GM23338 (cell line): ENCODE results near the gene PACSIN1. TPM values are rescaled to one million over a fixed set of nuclear protein-coding genes. Genes with fewer than 3 reads are reported as not detected.
A peak's percentile ranks its signal among the peaks of the same experiment; 100 is the strongest.

Experiments used
- ATAC-seq: fragments of 200-7000 bp; cut with Tn5 transposase; 3 replicates; pipeline ENCODE4 v1.9.1; 2020
- DNase-seq: peaks from one replicate; pipeline ENCODE4 v3.0.0-alpha.2; 2015; ENCODE audit warnings: low spot score
- H2AFZ ChIP-seq: fragments of 200-600 bp; sonication (generic); 2 replicates; pipeline ENCODE4 v1.8.0; 2016; ENCODE audit warnings: antibody characterized with exemption, mild to moderate bottlenecking, moderate library complexity
- H3F3A ChIP-seq: fragments of 200-600 bp; sonication (generic); replicated peaks from 2 replicates; pipeline ENCODE4 v1.8.0; 2017; ENCODE audit warnings: antibody characterized with exemption, mixed run types, low read depth
- H3K27ac ChIP-seq: fragments of 200-600 bp; sonication (generic); 2 replicates; pipeline ENCODE4 v1.6.1; 2016; ENCODE audit warnings: low read depth
- H3K27me3 ChIP-seq: fragments of 200-600 bp; sonication (generic); 2 replicates; pipeline ENCODE4 v1.8.0; 2016; ENCODE audit warnings: mild to moderate bottlenecking, mixed run types, moderate library complexity; ENCODE audit not compliant: insufficient read depth
- H3K36me3 ChIP-seq: fragments of 200-600 bp; sonication (generic); 2 replicates; pipeline ENCODE4 v1.8.0; 2016; ENCODE audit warnings: mild to moderate bottlenecking; ENCODE audit not compliant: insufficient read depth
- H3K4me1 ChIP-seq: fragments of 200-600 bp; sonication (generic); 2 replicates; pipeline ENCODE4 v1.8.0; 2016; ENCODE audit warnings: mild to moderate bottlenecking, moderate library complexity; ENCODE audit not compliant: insufficient read depth
- H3K4me2 ChIP-seq: fragments of 200-600 bp; sonication (generic); 2 replicates; pipeline ENCODE4 v1.7.1; 2017; ENCODE audit warnings: mixed run types
- H3K4me3 ChIP-seq: fragments of 200-600 bp; sonication (generic); 2 replicates; pipeline ENCODE4 v1.6.1; 2016; ENCODE audit warnings: mixed run types
- H3K79me2 ChIP-seq: fragments of 200-600 bp; sonication (generic); replicated peaks from 2 replicates; pipeline ENCODE4 v1.8.0; 2017; ENCODE audit warnings: mild to moderate bottlenecking; ENCODE audit not compliant: insufficient read depth
- H3K9me2 ChIP-seq: fragments of 200-600 bp; sonication (generic); 2 replicates; pipeline ENCODE4 v1.8.0; 2017; ENCODE audit not compliant: insufficient read depth
- H4K20me1 ChIP-seq: fragments of 200-600 bp; sonication (generic); replicated peaks from 2 replicates; pipeline ENCODE4 v1.8.0; 2017; ENCODE audit warnings: mild to moderate bottlenecking; ENCODE audit not compliant: insufficient read depth
- H3K27ac Mint-ChIP-seq: 2 replicates; pipeline ENCODE4 v1.8.0; 2020; ENCODE audit warnings: inconsistent platforms, mild to moderate bottlenecking, moderate library complexity, mixed read lengths
- H3K27me3 Mint-ChIP-seq: 3 replicates; pipeline ENCODE4 v1.8.0; 2022; ENCODE audit warnings: low read depth, mild to moderate bottlenecking, moderate library complexity, mixed read lengths, inconsistent platforms; ENCODE audit not compliant: insufficient read depth, poor library complexity
- H3K36me3 Mint-ChIP-seq: 3 replicates; pipeline ENCODE4 v1.8.0; 2021; ENCODE audit warnings: low read depth, mild to moderate bottlenecking, inconsistent platforms, moderate library complexity, mixed read lengths
- H3K4me1 Mint-ChIP-seq: 3 replicates; pipeline ENCODE4 v1.8.0; 2020; ENCODE audit warnings: mild to moderate bottlenecking, inconsistent platforms, mixed read lengths
- H3K4me3 Mint-ChIP-seq: 3 replicates; pipeline ENCODE4 v1.8.0; 2021; ENCODE audit warnings: moderate library complexity, mild to moderate bottlenecking, inconsistent platforms, mixed read lengths
- H3K9me3 Mint-ChIP-seq: 3 replicates; pipeline ENCODE4 v1.8.0; 2020; ENCODE audit warnings: moderate library complexity, mild to moderate bottlenecking, inconsistent platforms, mixed read lengths
- CREB1 ChIP-seq: fragments of 250-450 bp; sonication (Bioruptor Pico); IDR thresholded peaks from 2 replicates; pipeline ENCODE4 v1.5.0; 2020; ENCODE audit warnings: low read depth, mild to moderate bottlenecking, moderate library complexity
- ETS1 ChIP-seq: IDR thresholded peaks from 2 replicates; pipeline ENCODE4 v1.6.1; 2016; ENCODE audit warnings: antibody characterized with exemption
- EZH2 ChIP-seq: fragments of 200-600 bp; sonication (generic); IDR thresholded peaks from one replicate; pipeline ENCODE4 v1.8.0; 2017; ENCODE audit warnings: antibody characterized with exemption, mild to moderate bottlenecking, low read depth; ENCODE audit not compliant: unreplicated experiment
- EZH2phosphoT487 ChIP-seq: fragments of 200-600 bp; sonication (generic); IDR thresholded peaks from one replicate; pipeline ENCODE4 v1.8.1; 2018; ENCODE audit warnings: antibody characterized with exemption; ENCODE audit not compliant: unreplicated experiment
- JUNB ChIP-seq: IDR thresholded peaks from one replicate; pipeline ENCODE4 v1.6.1; 2016; ENCODE audit warnings: antibody characterized with exemption; ENCODE audit not compliant: unreplicated experiment
- NANOG ChIP-seq: IDR thresholded peaks from 2 replicates; pipeline ENCODE4 v1.6.1; 2016; ENCODE audit warnings: antibody characterized with exemption, borderline replicate concordance
- POLR2AphosphoS5 ChIP-seq: IDR thresholded peaks from 2 replicates; pipeline ENCODE4 v1.6.1; 2016; ENCODE audit warnings: antibody characterized with exemption, low read depth
- STAT1 ChIP-seq: IDR thresholded peaks from one replicate; pipeline ENCODE4 v1.6.1; 2016; ENCODE audit warnings: antibody characterized with exemption; ENCODE audit not compliant: unreplicated experiment
- ZNF114 ChIP-seq: fragments of 250-450 bp; sonication (Bioruptor Pico); IDR thresholded peaks from 2 replicates; pipeline ENCODE4 v1.5.0; 2020; ENCODE audit warnings: mild to moderate bottlenecking, moderate library complexity
- ZNF331 ChIP-seq: fragments of 250-450 bp; sonication (Bioruptor Pico); IDR thresholded peaks from 2 replicates; pipeline ENCODE4 v1.5.0; 2020; ENCODE audit warnings: low read depth, mild to moderate bottlenecking, moderate library complexity
- ZNF462 ChIP-seq: fragments of 250-450 bp; sonication (Bioruptor Pico); IDR thresholded peaks from 2 replicates; pipeline ENCODE4 v1.5.0; 2020; ENCODE audit warnings: mild to moderate bottlenecking, moderate library complexity
- polyA plus RNA-seq: library from polyadenylated mRNA; unstranded; fragments of >200 nt; fragmentation: Nextera tagmentation; extraction: Ambion mirVana; gene quantifications from 2 replicates; pipeline ENCODE4 v1.2.1, GENCODE V29; 2016
- total RNA-seq: library from RNA; depleted of rRNA; stranded (reverse); fragments of >200 nt; shearing (Covaris generic); gene quantifications from 2 replicates; pipeline ENCODE4 v1.2.3, GENCODE V29; 2014
- TF ChIP-seq, protein P1 (sequence below): IDR thresholded peaks from one replicate; pipeline ENCODE4 v1.6.1; 2018; ENCODE audit warnings: antibody characterized with exemption; ENCODE audit not compliant: unreplicated experiment
- TF ChIP-seq, protein P2 (sequence below), 2 experiments: fragments of 200-600 bp in 1 of 2; sonication (generic) in 1 of 2; conservative IDR thresholded peaks; 2 replicates each; pipeline versions ENCODE4 v1.5.1 to v1.6.1; 2016 to 2017; ENCODE audit warnings: antibody characterized with exemption in 2 of 2, low read depth in 2 of 2, mild to moderate bottlenecking in 2 of 2, moderate library complexity in 1 of 2

The PACSIN1 gene
- total and polyA plus RNA-seq, 2 experiments from 2014 or later: 5.2 to 8.7 TPM

GRCh38 chr6:34526992-34527728, 61.3 kb downstream of the PACSIN1 start:
- no peaks in the 10 kb centered on the region for H3K36me3 ChIP-seq
- peaks cover 15% of the 10 kb centered on the region for H3K4me1 ChIP-seq
- H3F3A ChIP-seq: no peaks in the 10 kb centered on the region
- H3K79me2 ChIP-seq: no peaks in the 10 kb centered on the region
- no peak overlapping the region; the same call in 1 of the 2 replicates for H3K27ac Mint-ChIP-seq
- H3K4me1 Mint-ChIP-seq: peaks cover 22% of the 10 kb centered on the region
- TF ChIP-seq ZNF462 (CRISPR knock-in tag) (no peak), JUNB (no peak), EZH2phosphoT487 (no peak), ZNF331 (CRISPR knock-in tag) (no peak), STAT1 (no peak), POLR2AphosphoS5 (peak; percentile 68), NANOG (no peak), CREB1 (peak; percentile 69), ZNF114 (CRISPR knock-in tag) (no peak), ETS1 (no peak), EZH2 (no peak)
- TF ChIP-seq, protein P1, sequence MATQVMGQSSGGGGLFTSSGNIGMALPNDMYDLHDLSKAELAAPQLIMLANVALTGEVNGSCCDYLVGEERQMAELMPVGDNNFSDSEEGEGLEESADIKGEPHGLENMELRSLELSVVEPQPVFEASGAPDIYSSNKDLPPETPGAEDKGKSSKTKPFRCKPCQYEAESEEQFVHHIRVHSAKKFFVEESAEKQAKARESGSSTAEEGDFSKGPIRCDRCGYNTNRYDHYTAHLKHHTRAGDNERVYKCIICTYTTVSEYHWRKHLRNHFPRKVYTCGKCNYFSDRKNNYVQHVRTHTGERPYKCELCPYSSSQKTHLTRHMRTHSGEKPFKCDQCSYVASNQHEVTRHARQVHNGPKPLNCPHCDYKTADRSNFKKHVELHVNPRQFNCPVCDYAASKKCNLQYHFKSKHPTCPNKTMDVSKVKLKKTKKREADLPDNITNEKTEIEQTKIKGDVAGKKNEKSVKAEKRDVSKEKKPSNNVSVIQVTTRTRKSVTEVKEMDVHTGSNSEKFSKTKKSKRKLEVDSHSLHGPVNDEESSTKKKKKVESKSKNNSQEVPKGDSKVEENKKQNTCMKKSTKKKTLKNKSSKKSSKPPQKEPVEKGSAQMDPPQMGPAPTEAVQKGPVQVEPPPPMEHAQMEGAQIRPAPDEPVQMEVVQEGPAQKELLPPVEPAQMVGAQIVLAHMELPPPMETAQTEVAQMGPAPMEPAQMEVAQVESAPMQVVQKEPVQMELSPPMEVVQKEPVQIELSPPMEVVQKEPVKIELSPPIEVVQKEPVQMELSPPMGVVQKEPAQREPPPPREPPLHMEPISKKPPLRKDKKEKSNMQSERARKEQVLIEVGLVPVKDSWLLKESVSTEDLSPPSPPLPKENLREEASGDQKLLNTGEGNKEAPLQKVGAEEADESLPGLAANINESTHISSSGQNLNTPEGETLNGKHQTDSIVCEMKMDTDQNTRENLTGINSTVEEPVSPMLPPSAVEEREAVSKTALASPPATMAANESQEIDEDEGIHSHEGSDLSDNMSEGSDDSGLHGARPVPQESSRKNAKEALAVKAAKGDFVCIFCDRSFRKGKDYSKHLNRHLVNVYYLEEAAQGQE: no peak
- TF ChIP-seq, protein P2, sequence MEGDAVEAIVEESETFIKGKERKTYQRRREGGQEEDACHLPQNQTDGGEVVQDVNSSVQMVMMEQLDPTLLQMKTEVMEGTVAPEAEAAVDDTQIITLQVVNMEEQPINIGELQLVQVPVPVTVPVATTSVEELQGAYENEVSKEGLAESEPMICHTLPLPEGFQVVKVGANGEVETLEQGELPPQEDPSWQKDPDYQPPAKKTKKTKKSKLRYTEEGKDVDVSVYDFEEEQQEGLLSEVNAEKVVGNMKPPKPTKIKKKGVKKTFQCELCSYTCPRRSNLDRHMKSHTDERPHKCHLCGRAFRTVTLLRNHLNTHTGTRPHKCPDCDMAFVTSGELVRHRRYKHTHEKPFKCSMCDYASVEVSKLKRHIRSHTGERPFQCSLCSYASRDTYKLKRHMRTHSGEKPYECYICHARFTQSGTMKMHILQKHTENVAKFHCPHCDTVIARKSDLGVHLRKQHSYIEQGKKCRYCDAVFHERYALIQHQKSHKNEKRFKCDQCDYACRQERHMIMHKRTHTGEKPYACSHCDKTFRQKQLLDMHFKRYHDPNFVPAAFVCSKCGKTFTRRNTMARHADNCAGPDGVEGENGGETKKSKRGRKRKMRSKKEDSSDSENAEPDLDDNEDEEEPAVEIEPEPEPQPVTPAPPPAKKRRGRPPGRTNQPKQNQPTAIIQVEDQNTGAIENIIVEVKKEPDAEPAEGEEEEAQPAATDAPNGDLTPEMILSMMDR (conservative IDR thresholded peaks at IDR 0.05; ENCODE audit: low read depth in 2 of 2): peak; percentile 35 to 75
- H3K9me3 Mint-ChIP-seq: no peaks in the 10 kb centered on the region; the same call in 2 of the 3 replicates
- no peak overlapping the region for H3K27ac ChIP-seq
- peak; percentile 97 for DNase-seq
- H3K4me3 ChIP-seq: peak overlapping the region; percentile 50
- ATAC-seq: peak; percentile 79
- H3K36me3 Mint-ChIP-seq: no peaks in the 10 kb centered on the region; the same call in 1 of the 3 replicates
- no peaks in the 10 kb centered on the region for H3K9me2 ChIP-seq
- H4K20me1 ChIP-seq: no peaks in the 10 kb centered on the region
- peak overlapping the region; percentile 73 for H3K4me3 Mint-ChIP-seq
- no peaks in the 10 kb centered on the region for H3K27me3 ChIP-seq
- H3K4me2 ChIP-seq: peak overlapping the region; percentile 78
- H2AFZ ChIP-seq: peak overlapping the region; percentile 73
- peaks cover 22% of the 10 kb centered on the region for H3K27me3 Mint-ChIP-seq
